Common myeloid progenitor, CD34-positive (primary cell): ENCODE measurements around the gene SYMPK.

ENCODE experiments used
- CTCF ChIA-PET: fragments of 350-600 bp; sonication (Branson Sonifier 250); formaldehyde crosslinking; loops from one replicate; lab custom pipeline; 2021; ENCODE audit warnings: antibody characterized with exemption; lab: Charles Lee
- POLR2A ChIA-PET: fragments of 350-600 bp; sonication (Branson Sonifier 250); formaldehyde crosslinking; loops from one replicate; lab custom pipeline; 2021; ENCODE audit warnings: antibody characterized with exemption; lab: Charles Lee
- DNase-seq, 3 donors: peaks; one replicate each; pipeline versions ENCODE4 v3.0.0 to v3.0.0-alpha.2; 2013
- H3K27ac ChIP-seq, 2 experiments: 1 replicate in 1 of 2; 2 replicates in 1 of 2; pipeline ENCODE4 v1.7.0; 2013; ENCODE audit warnings: inconsistent platforms in 2 of 2, low read length in 2 of 2, mild to moderate bottlenecking in 2 of 2, low read depth in 1 of 2, moderate library complexity in 1 of 2; ENCODE audit not compliant: severe bottlenecking in 2 of 2, insufficient read depth in 1 of 2, poor library complexity in 1 of 2
- H3K27me3 ChIP-seq, 5 experiments: replicated peaks in 2 of 5; 1 replicate in 3 of 5; 2 replicates in 2 of 5; pipeline versions ENCODE4 v1.6.1 to v1.7.0; 2013; ENCODE audit warnings: low read length in 4 of 5, mild to moderate bottlenecking in 2 of 5, moderate library complexity in 2 of 5, inconsistent platforms in 1 of 5; ENCODE audit not compliant: insufficient read depth in 5 of 5, control insufficient read depth in 4 of 5
- H3K36me3 ChIP-seq, 4 experiments: 1 replicate in 2 of 4; 2 replicates in 2 of 4; pipeline versions ENCODE4 v1.6.1 to v1.7.0; 2013; ENCODE audit warnings: low read length in 3 of 4, control low read depth in 1 of 4, mild to moderate bottlenecking in 1 of 4; ENCODE audit not compliant: control insufficient read depth in 4 of 4, insufficient read depth in 4 of 4
- H3K4me1 ChIP-seq, 4 experiments: 1 replicate in 3 of 4; 2 replicates in 1 of 4; pipeline versions ENCODE4 v1.6.1 to v1.7.1; 2013; ENCODE audit warnings: low read length in 3 of 4, mild to moderate bottlenecking in 3 of 4, control low read depth in 1 of 4, inconsistent platforms in 1 of 4, moderate library complexity in 1 of 4; ENCODE audit not compliant: control insufficient read depth in 4 of 4, insufficient read depth in 4 of 4; ENCODE audit errors: control extremely low read depth in 1 of 4
- H3K4me3 ChIP-seq, 7 experiments: 1 replicate in 4 of 7; 2 replicates in 3 of 7; pipeline versions ENCODE4 v1.5.1 to v1.7.0; 2013; ENCODE audit warnings: mild to moderate bottlenecking in 7 of 7, low read length in 6 of 7, moderate library complexity in 6 of 7, inconsistent platforms in 2 of 7, low read depth in 2 of 7, control low read depth in 1 of 7; ENCODE audit not compliant: insufficient read depth in 4 of 7, control insufficient read depth in 1 of 7; ENCODE audit errors: extremely low read depth in 1 of 7
- H3K9me3 ChIP-seq, 5 experiments: 1 replicate in 4 of 5; 2 replicates in 1 of 5; pipeline versions ENCODE4 v1.6.1 to v1.7.1; 2013; ENCODE audit warnings: low read length in 4 of 5, mild to moderate bottlenecking in 2 of 5, inconsistent platforms in 1 of 5, low read depth in 1 of 5, moderate library complexity in 1 of 5; ENCODE audit not compliant: control insufficient read depth in 4 of 5, insufficient read depth in 2 of 5; ENCODE audit errors: control extremely low read depth in 1 of 5
- WGBS: methylation state at CpG from one replicate; pipeline ENCODE4 v1.1.5; 2013; ENCODE audit not compliant: insufficient coverage; 5-methylcytosine and 5-hydroxymethylcytosine counted together

The SYMPK gene

DNA sequence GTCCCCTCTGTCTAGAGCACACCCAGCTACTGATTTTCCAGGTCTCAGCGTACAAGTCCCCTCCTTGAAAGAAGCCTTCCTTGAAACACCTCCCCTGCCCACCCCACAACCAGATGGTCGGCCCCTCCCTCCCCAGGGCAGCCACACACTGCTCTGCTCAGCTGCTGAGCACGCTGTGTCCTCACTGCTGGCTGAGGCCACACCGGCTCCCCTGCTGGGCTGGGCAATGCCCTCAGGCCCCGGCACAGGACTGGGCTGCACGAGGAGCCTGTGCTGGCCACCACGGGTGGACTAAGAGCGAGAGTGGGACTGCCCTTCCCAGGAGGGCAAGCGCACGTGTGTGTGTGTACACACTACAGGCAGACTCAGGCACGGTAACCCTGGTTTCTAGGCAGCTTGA is 36.0 kb downstream of the SYMPK start:
- POLR2A ChIA-PET = no interaction called here
- over 99% methylated on average over 10 of the region's 11 CpGs for WGBS
- no peak overlapping the region for H3K27ac ChIP-seq
- CTCF ChIA-PET = interaction anchor here (0.8 to 1.5 kb wide), 3 partner anchors 8 to 37 kb away, joined by 3 to 4 read pairs (median 3); partner anchors contain the start of gene FOXA3
- peaks cover 18 to 94% (median 70%) of the 10 kb centered on the region in 4 experiments for H3K36me3 ChIP-seq
- no peaks in the 10 kb centered on the region for H3K27me3 ChIP-seq
- no peak for DNase-seq
- no peaks in the 10 kb centered on the region for H3K4me1 ChIP-seq
- H3K4me3 ChIP-seq = no peak overlapping the region
- H3K9me3 ChIP-seq = no peaks in the 10 kb centered on the region

DNA sequence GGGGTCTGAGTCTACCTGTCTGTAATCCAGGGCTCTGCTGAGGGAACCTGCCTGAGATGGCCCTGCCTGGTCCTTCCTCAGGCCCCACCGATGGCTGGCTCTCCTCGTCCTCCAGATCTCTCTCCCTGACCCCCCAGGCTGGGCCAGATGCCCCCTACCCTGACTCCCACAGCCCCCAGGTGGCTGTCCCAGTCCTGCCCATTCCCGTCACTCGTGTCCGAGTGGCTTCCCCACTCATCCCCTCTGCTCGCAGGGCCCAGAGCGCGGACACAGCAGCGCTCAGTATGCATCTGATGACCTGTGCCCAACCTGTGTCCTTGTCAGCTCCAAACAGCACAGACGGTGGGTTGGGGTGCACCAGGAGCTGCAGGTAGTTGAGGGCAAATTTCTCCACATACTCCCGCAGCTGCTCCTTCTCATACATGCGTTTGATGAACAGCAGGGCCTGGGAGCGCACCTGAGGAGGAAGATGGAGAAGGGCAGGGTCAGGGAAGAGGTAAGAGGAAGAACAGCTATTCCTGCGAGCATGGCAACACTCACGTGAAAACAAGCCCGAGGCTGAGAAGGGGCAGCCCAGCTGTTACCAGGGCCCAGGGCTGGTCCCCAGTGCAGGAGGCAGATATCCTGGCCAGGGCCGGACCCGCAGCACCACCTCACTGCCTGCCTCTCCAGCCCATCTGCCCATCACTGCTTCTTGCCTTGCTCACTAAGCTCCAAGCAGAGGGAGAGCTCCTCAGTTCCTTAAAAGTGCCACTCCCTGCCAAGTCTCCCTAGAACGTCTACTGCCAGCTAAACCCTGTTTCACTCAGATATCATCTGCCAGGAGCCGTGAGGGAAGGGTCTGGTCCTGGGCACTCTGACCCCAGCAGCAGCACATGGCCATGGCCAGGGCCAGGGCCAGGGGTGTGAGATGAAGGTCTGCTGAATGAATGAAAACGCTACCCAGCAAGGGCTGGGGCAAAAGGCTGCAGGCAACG is 36.7 kb downstream of the SYMPK start:
- ChIA-PET POLR2A (no interaction called here), CTCF (interaction anchor here (1.1 to 1.5 kb wide), 3 partner anchors 9 to 38 kb away, joined by 3 to 5 read pairs (median 4); partner anchors contain the start of gene FOXA3)
- Histone ChIP-seq H3K27me3 (no peaks in the 10 kb centered on the region), H3K4me1 (no peaks in the 10 kb centered on the region), H3K36me3 (peaks cover 21 to 94% (median 66%) of the 10 kb centered on the region in 4 experiments), H3K27ac (no peak overlapping the region), H3K9me3 (no peaks in the 10 kb centered on the region), H3K4me3 (no peak overlapping the region)
- no peak for DNase-seq
- 87% methylated on average over 20 of the region's 22 CpGs for WGBS

DNA sequence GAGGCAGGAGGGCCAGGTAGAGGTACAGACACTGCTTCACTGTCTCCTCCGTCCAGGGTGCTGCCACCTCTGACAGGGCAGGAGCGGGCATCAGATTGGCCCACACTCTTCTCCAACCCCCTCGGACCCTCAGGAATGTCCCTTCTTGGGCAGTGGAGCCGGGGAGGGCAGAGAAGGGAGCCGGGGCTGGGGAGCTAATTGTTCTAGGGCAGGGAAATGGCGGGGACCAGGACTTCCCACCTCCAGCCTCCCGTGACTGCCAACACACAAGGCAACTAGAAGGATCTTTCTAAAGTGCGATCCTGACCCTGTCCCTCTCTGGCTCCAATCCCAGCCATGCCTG is 37.7 kb downstream of the SYMPK start:
- Histone ChIP-seq H3K9me3 (no peaks in the 10 kb centered on the region), H3K36me3 (peaks cover 20 to 97% (median 66%) of the 10 kb centered on the region in 4 experiments), H3K27me3 (no peaks in the 10 kb centered on the region), H3K4me1 (no peaks in the 10 kb centered on the region), H3K27ac (no peak overlapping the region), H3K4me3 (no peak overlapping the region)
- 100% methylated on average over 5 of the region's 8 CpGs for WGBS
- ChIA-PET CTCF (interaction anchor here (0.6 to 1.4 kb wide), 5 partner anchors 16 to 58 kb away, joined by 3 to 5 read pairs (median 3); no protein-coding TSS in a partner anchor), POLR2A (interaction anchor here (1.1 kb wide), 1 partner anchor 78 kb away, joined by 3 read pairs; no protein-coding TSS in a partner anchor)
- no peak for DNase-seq

DNA sequence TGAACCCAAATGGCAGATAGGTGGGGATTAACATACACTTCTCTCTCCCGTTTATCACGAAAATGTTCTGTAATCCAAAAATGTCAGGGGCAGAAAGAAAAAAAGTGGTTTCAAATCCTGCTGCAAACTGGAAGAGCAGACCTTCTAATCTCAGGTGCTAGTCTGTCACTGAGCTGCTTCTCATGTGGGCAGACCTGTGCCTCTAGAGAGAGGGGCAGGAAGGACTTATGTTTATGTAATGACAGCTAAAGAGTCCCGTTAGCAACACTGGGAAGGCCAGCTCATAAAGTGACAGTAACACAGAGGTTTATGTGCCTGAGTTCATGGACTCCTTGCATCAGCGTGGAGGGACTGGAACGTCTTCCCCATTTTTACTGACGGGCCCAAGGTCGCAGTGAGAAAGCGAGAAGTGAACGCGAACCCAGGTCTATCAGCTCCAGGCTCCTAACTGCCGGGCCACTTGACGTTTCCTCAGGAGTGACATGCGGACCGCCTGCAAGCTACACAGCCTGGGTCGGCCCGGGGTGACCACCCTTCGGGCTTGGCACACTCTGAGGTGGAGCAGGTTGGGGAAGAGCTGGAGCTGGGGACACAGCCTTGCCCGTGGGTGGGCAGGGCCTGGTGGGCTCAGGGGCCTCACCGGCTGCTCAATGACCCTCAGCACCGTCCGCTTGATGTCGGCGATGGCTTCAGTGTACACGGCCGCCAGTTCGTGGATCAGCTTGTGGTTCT is 38.2 kb downstream of the SYMPK start:
- WGBS = 97% methylated on average over 25 of the region's 26 CpGs
- H3K27me3 ChIP-seq = no peaks in the 10 kb centered on the region
- no peak overlapping the region for H3K27ac ChIP-seq

DNA sequence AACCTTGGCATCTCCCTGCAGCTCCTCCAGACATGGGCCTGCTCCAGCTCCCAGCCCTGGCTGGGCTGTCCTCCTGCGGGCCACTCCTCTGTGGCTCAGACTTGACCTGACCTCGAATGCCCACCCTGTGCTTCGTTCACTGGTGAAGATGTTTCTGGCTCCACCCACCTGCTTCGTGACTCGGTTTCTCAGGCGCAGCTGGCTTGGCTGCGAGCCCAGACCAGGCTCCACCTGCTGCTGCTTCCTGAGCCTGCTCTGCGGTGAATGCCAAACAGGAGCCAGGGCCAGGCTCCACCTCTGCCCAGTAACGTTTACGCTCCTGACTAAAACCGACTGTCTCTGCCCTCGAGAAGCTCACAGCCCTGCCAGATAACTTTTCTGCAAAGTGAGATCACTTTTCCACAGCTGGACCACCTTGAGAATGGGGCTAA is 38.9 kb downstream of the SYMPK start:
- no peak overlapping the region for H3K27ac ChIP-seq
- DNase-seq = no peak
- H3K27me3 ChIP-seq = no peaks in the 10 kb centered on the region
- H3K4me3 ChIP-seq = no peak overlapping the region
- H3K4me1 ChIP-seq = no peaks in the 10 kb centered on the region
- peaks cover 18 to 96% (median 67%) of the 10 kb centered on the region in 4 experiments for H3K36me3 ChIP-seq
- no peaks in the 10 kb centered on the region for H3K9me3 ChIP-seq
- ChIA-PET CTCF (interaction anchor here (0.6 to 1.4 kb wide), 4 partner anchors 10 to 55 kb away, joined by 3 to 5 read pairs (median 3); partner anchors contain the start of gene SIX5), POLR2A (interaction anchor here (1.1 kb wide), 1 partner anchor 79 kb away, joined by 3 read pairs; no protein-coding TSS in a partner anchor)
- 89% methylated on average over 12 of the region's 12 CpGs for WGBS

More for the DNA sequence above, 38.2 kb downstream of the SYMPK start:
- ChIA-PET POLR2A (interaction anchor here (1.1 kb wide), 1 partner anchor 78 kb away, joined by 3 read pairs; no protein-coding TSS in a partner anchor), CTCF (interaction anchor here (0.6 to 1.4 kb wide), 6 partner anchors 17 to 58 kb away, joined by 3 to 5 read pairs (median 3); partner anchors contain the start of gene SIX5)
- Histone ChIP-seq H3K4me3 (no peak overlapping the region), H3K4me1 (no peaks in the 10 kb centered on the region), H3K36me3 (peaks cover 22 to 97% (median 69%) of the 10 kb centered on the region in 4 experiments), H3K9me3 (no peaks in the 10 kb centered on the region)
- no peak for DNase-seq

DNA sequence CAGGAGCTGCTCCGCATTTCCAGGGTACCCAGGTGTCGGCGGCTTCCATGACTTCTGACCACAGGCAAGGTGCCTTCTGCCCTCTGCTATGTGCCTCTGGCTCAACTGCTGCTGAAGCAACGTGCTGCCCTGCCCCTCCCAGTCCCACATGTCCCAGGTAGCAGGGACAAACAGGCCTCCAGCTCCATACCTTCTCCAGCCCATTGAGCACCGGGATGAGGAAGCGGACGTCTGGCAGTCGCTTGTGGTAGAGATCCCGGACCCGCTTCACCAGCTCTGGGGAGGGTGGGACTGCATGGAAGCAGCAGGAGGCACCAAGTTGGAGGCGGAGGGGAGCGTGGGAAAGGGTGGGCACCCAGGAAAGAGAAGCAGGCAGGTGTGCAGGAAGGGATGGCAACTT is 39.8 kb downstream of the SYMPK start:
- Histone ChIP-seq H3K4me3 (no peak overlapping the region), H3K27ac (no peak overlapping the region), H3K4me1 (no peaks in the 10 kb centered on the region), H3K27me3 (no peaks in the 10 kb centered on the region), H3K9me3 (no peaks in the 10 kb centered on the region), H3K36me3 (peaks cover 15 to 87% (median 59%) of the 10 kb centered on the region in 4 experiments)
- WGBS = 99% methylated on average over 10 of the region's 12 CpGs
- POLR2A ChIA-PET = no interaction called here
- no peak for DNase-seq
- CTCF ChIA-PET = interaction anchor here (1.1 kb wide), 1 partner anchor 9 kb away, joined by 3 read pairs; no protein-coding TSS in a partner anchor
